ENCODE data around the gene PGA5. TPM values are rescaled to one million over a fixed set of nuclear protein-coding genes. Genes with fewer than 3 reads are reported as not detected.
"Not testable (repeated sequence)": the region's sequence is repeated elsewhere in the genome, so short reads cannot be mapped to it uniquely, and the experiment has no call there.

Gene PGA5
- total RNA-seq, 1 donor from 2014 or later, result not detected

DNA sequence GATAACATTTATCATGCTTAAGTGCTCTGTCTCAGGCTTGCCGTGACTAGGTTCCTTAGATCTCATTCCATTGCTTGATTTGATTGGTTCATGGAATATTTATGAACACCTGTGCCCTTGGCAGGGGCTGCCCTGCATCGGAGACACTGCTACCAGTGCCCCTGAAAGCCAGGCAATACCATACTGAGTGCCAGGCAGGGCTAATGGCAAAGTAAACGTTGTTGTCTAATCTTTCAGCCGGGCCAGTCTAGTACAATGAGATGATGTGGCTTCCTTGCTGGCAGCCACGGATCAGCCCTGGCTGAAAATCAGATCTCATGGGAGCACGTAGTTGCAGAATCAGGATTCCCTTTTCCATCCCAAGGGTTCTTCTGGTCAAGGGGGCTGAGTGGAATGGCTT lies 42.6 kb upstream of the PGA5 start:
- Histone ChIP-seq H3K9me3 (peaks cover 4% of the 10 kb centered on the region), H3K27me3 (no peaks in the 10 kb centered on the region), H3K4me1 (no peaks in the 10 kb centered on the region), H3K36me3 (no peaks in the 10 kb centered on the region), H3K27ac (no peak overlapping the region), H3K4me3 (no peak overlapping the region)
- TF ChIP-seq POLR2AphosphoS5 (IDR thresholded peaks at IDR 0.05; ENCODE audit: insufficient read depth in 1 of 2, low read depth in 1 of 2) (no peak), CTCF (IDR thresholded peaks at IDR 0.05) (no peak), POLR2A (IDR thresholded peaks at IDR 0.05) (no peak)
- intact Hi-C loops (cut with DNase I), result no loop called here
- DNase-seq (ENCODE audit: extremely low spot score in 2 of 2), result no peak

DNA sequence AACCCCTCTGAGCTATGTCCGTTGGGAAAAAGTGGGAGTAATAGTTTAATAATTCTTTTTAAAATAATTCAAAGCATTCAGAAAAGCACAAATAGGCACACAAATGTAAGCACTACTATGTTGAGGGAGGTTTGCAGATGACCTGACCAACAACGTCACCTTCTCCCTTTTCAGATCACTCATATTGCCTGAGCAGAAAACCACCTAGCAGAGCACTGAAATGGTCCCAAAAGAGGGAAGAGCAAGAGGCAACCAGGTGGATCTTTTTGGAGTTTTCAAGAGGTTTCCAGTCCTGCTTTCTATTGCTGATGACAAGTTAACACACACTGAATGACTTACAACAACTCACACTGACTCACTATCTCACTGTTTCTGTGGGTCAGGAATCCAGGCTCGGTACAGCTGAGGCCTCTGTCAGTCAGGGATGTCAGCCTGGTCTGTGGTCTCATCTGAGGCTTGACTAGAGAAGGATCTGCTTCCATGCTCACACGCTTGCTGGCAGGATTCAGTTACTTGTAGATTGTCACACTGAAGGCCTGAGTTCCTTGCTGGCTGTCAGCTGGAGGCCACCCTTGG lies 41.9 kb upstream of the PGA5 start:
- no peaks in the 10 kb centered on the region for H3K36me3 ChIP-seq
- DNase-seq (ENCODE audit: extremely low spot score in 2 of 2), result no peak
- TF ChIP-seq CTCF (IDR thresholded peaks at IDR 0.05), result no peak
- TF ChIP-seq POLR2A (IDR thresholded peaks at IDR 0.05), result no peak
- no peak for TF ChIP-seq POLR2AphosphoS5 (IDR thresholded peaks at IDR 0.05; ENCODE audit: insufficient read depth in 1 of 2, low read depth in 1 of 2)
- H3K27ac ChIP-seq, result no peak overlapping the region
- no peaks in the 10 kb centered on the region for H3K4me1 ChIP-seq
- intact Hi-C loops (cut with DNase I), result no loop called here
- peaks cover 4% of the 10 kb centered on the region for H3K9me3 ChIP-seq
- no peak overlapping the region for H3K4me3 ChIP-seq
- H3K27me3 ChIP-seq, result no peaks in the 10 kb centered on the region

- Histone ChIP-seq H3K4me3 (no peak overlapping the region), H3K27ac (no peak overlapping the region), H3K4me1 (no peaks in the 10 kb centered on the region), H3K9me3 (peaks cover 4% of the 10 kb centered on the region), H3K36me3 (no peaks in the 10 kb centered on the region), H3K27me3 (no peaks in the 10 kb centered on the region)
- intact Hi-C loops (cut with DNase I), result no loop called here
- no peak for DNase-seq (ENCODE audit: extremely low spot score in 2 of 2)
- no peak for TF ChIP-seq POLR2A (IDR thresholded peaks at IDR 0.05)
Measured at GRCh38 chr11:61201476-61201875, 39.5 kb upstream of the PGA5 start.

DNA sequence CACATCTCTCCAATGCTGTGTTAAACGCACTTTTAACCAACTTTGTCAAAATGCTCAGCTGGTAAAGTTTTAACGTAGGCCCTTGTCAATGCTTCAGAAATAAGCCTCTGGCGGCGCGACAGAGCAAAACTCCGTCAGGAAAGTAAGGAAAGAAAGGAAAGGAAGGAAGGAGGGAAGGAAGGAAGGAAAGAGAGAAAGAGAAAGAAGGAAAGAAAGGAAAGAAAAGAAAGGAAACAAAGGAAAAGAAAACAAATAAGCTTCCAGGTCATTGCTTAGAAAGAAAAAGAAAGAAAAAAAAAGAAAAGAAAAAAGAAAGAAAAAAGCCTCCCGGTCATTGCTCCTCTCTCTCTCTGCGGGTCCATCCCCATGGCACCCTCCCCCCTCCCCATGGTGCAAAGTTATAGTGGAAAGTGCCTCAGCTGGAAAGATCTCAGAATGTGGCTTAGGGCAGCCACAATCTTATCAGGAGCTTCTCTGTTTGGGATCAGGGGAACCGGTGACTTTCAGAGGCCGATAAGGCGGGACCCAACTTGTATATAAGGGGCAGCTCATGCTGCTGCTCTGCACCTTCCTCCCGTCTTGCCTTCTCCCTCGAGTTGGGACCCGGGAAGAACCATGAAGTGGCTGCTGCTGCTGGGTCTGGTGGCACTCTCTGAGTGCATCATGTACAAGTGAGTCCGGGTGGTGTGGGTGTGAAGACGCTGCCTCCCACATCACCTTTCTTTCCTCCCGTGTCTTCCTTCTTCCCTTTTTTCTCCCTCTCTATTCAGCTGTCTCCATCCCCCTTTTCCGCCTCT lies 37.8 kb upstream of the PGA5 start, which contains the start of gene PGA3:
Gene PGA3, plus strand, starts transcription at position 566 of the 797 bp plus-strand sequence. Its CDS starts 50 bp downstream, at position 616.
- H3K4me1 ChIP-seq; H3K36me3 ChIP-seq; H3K27ac ChIP-seq; H3K27me3 ChIP-seq; DNase-seq (ENCODE audit: extremely low spot score in 2 of 2); H3K9me3 ChIP-seq; H3K4me3 ChIP-seq; intact Hi-C loops (cut with DNase I): not testable (repeated sequence)

- H3K36me3 ChIP-seq; DNase-seq (ENCODE audit: extremely low spot score in 2 of 2); H3K27me3 ChIP-seq; intact Hi-C loops (cut with DNase I); H3K4me3 ChIP-seq; H3K9me3 ChIP-seq; H3K4me1 ChIP-seq; H3K27ac ChIP-seq: not testable (repeated sequence)
Measured at GRCh38 chr11:61203873-61204272, 37.1 kb upstream of the PGA5 start.

- H3K9me3 ChIP-seq; DNase-seq (ENCODE audit: extremely low spot score in 2 of 2); H3K4me1 ChIP-seq; intact Hi-C loops (cut with DNase I); H3K4me3 ChIP-seq; H3K36me3 ChIP-seq; H3K27ac ChIP-seq; H3K27me3 ChIP-seq: not testable (repeated sequence)
Measured at GRCh38 chr11:61204502-61205059, 36.4 kb upstream of the PGA5 start.

DNA sequence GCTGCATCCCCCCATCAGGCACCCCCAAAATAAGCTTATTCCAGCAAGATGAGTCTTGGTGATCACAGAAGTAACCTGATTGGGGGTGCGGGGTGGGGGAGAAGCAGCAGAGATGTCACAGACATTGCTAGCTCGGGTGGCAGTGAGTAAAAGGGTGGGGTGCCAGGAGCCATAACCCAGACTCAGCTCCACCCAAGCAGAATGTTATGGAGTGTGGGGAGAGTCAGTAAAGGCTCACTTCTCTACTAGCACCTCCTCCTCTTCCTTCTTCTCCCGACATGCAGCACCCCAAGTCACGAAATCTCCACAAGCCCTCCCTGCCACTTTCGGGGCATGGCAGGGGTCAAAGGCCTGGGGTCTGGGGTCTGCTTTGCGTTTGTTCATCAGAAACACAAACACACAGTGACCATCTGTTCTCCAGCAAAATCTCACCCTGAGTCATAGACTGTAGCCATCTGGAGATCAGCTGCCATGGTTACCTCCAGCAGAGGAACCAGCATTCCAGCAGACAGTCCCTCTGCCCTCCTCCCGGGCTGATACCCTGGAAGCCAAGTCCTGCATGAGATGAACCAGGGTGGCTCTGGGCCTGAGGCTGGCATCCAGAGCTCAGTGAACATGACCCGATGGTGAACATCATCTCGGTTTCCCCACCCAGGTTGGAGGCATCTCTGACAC lies 33.2 kb upstream of the PGA5 start:
- not testable (repeated sequence) for DNase-seq (ENCODE audit: extremely low spot score in 2 of 2); H3K27ac ChIP-seq

DNA sequence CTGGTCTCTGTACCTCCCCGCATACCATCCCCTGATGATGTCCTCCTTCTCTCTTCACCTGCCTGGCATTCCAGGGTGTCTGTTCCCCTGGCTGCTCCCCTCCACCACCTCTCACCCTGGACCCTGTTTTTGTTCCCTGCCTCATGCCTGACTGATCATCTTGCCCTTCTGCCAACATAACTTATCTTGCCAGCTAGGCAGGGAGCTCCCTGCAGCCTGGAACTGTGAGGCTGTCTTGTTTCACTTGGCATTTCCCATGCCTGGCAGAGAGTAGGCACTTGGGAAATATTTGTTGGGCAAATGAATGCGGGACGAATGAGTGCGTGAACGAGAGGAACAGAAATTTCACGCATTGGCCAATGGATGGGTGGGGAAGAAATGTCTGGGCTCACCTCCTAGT lies 30.3 kb upstream of the PGA5 start:
- H3K27ac ChIP-seq; H3K36me3 ChIP-seq; intact Hi-C loops (cut with DNase I); DNase-seq (ENCODE audit: extremely low spot score in 2 of 2); H3K4me3 ChIP-seq; H3K4me1 ChIP-seq; H3K9me3 ChIP-seq; H3K27me3 ChIP-seq: not testable (repeated sequence)

More for the DNA sequence above, 33.2 kb upstream of the PGA5 start:
- H3K27me3 ChIP-seq; intact Hi-C loops (cut with DNase I); H3K4me3 ChIP-seq; H3K9me3 ChIP-seq; H3K36me3 ChIP-seq; H3K4me1 ChIP-seq: not testable (repeated sequence)

DNA sequence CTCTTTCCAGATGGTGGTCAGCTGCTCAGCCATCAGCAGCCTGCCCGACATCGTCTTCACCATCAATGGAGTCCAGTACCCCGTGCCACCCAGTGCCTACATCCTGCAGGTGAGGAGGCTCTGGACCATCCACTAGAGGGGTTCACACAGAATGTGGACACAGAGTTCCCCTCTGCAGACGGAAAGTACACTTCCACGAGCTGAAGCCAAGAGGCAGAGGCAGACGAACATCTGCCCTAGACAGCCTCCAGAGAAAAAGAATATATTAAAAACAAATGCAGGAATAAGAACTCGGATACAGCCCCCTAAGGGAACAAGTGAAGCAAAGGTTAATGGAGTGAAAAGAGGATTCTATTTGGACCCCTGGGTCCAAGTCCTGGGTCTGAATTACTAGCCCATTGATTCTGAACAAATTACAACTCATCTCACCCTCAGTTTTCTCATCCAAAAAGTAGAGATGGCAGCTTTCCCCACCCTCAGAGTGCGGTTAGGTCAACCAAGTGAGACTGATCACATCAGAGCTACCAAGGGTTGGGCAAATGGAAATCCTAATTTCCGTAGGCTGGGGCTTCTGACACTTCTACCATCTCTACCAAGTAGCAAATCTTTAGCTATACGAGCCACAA lies 29.5 kb upstream of the PGA5 start:
- DNase-seq (ENCODE audit: extremely low spot score in 2 of 2); H3K27me3 ChIP-seq; H3K36me3 ChIP-seq; H3K27ac ChIP-seq; H3K4me3 ChIP-seq; intact Hi-C loops (cut with DNase I); H3K9me3 ChIP-seq; H3K4me1 ChIP-seq: not testable (repeated sequence)

- H3K27me3 ChIP-seq; H3K4me3 ChIP-seq; H3K36me3 ChIP-seq; DNase-seq (ENCODE audit: extremely low spot score in 2 of 2); H3K4me1 ChIP-seq; intact Hi-C loops (cut with DNase I); H3K27ac ChIP-seq; H3K9me3 ChIP-seq: not testable (repeated sequence)
Measured at GRCh38 chr11:61212202-61212601, 28.8 kb upstream of the PGA5 start.

Data from vagina (tissue), 2 donors.